ENCODE measurements around the gene FIP1L1.

Gene FIP1L1

GRCh38 chr4:53498706-53499105, 121.3 kb downstream of the FIP1L1 start:
- no peak for DNase-seq (ENCODE audit: low read depth in 1 of 2, low spot score in 1 of 2)

GRCh38 chr4:53499791-53500190, 122.3 kb downstream of the FIP1L1 start:
- no peak for DNase-seq (ENCODE audit: low read depth in 1 of 2, low spot score in 1 of 2)

GRCh38 chr4:53500546-53500945, 123.1 kb downstream of the FIP1L1 start:
- DNase-seq (ENCODE audit: low read depth in 1 of 2, low spot score in 1 of 2): no peak

GRCh38 chr4:53501561-53501960, 124.1 kb downstream of the FIP1L1 start:
- no peak for DNase-seq (ENCODE audit: low read depth in 1 of 2, low spot score in 1 of 2)

- no peak for DNase-seq (ENCODE audit: low read depth in 1 of 2, low spot score in 1 of 2)
Measured at GRCh38 chr4:53502094-53502493, 124.7 kb downstream of the FIP1L1 start.

GRCh38 chr4:53505947-53506346, 128.5 kb downstream of the FIP1L1 start:
- no peak for DNase-seq (ENCODE audit: low read depth in 1 of 2, low spot score in 1 of 2)

- DNase-seq (ENCODE audit: low read depth in 1 of 2, low spot score in 1 of 2): no peak
Measured at GRCh38 chr4:53507058-53507457, 129.6 kb downstream of the FIP1L1 start.

- no peak for DNase-seq (ENCODE audit: low read depth in 1 of 2, low spot score in 1 of 2)
Measured at GRCh38 chr4:53507671-53508286, 130.3 kb downstream of the FIP1L1 start.

GRCh38 chr4:53508446-53508845, 131.0 kb downstream of the FIP1L1 start:
- no peak for DNase-seq (ENCODE audit: low read depth in 1 of 2, low spot score in 1 of 2)

GRCh38 chr4:53510321-53510720, 132.9 kb downstream of the FIP1L1 start:
- no peak for DNase-seq (ENCODE audit: low read depth in 1 of 2, low spot score in 1 of 2)
